Uterus (tissue), 2 donors: ENCODE data around the gene GRID2.

Experiments used
- POLR2A ChIP-seq, 2 donors: fragments of 450-650 bp; IDR thresholded peaks; one replicate each; pipeline ENCODE4 v1.6.1; 2016; ENCODE audit warnings: antibody characterized with exemption in 2 of 2, mild to moderate bottlenecking in 1 of 2, moderate library complexity in 1 of 2
- TF ChIP-seq, protein P1 (sequence below), 4 experiments: fragments of 200-600 bp in 2 of 4; fragments of 450-650 bp in 2 of 4; sonication (generic) in 2 of 4; IDR thresholded peaks; one replicate each; pipeline ENCODE4 v1.5.1; 2016 to 2019; ENCODE audit warnings: antibody characterized with exemption in 4 of 4, mild to moderate bottlenecking in 2 of 4, moderate library complexity in 1 of 4

DNA sequence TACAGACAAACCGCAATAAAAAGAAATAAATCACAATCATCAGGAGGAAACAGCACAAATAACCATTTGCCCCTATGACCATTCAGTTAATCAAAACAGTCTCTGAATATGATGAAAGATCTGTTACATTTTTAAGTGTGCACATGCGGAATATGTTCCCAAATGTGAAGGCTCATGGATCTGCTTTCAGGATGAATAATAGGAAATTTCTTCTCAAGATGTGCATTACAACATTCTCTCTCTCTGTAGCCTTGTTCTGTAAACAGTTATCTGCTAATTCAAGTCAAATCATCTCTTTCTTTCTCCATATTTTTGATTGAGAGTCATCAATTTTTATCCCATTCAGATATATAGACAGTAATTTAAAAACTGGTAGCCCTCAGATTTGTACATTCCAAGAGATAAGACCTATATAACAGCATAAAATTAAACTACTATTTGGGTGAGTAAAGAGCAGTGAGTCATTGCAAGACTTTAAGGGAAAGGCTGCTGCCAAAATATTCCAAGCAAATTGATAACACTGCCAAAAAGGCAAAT is 1090.8 kb downstream of the GRID2 start:
- TF ChIP-seq, protein P1, sequence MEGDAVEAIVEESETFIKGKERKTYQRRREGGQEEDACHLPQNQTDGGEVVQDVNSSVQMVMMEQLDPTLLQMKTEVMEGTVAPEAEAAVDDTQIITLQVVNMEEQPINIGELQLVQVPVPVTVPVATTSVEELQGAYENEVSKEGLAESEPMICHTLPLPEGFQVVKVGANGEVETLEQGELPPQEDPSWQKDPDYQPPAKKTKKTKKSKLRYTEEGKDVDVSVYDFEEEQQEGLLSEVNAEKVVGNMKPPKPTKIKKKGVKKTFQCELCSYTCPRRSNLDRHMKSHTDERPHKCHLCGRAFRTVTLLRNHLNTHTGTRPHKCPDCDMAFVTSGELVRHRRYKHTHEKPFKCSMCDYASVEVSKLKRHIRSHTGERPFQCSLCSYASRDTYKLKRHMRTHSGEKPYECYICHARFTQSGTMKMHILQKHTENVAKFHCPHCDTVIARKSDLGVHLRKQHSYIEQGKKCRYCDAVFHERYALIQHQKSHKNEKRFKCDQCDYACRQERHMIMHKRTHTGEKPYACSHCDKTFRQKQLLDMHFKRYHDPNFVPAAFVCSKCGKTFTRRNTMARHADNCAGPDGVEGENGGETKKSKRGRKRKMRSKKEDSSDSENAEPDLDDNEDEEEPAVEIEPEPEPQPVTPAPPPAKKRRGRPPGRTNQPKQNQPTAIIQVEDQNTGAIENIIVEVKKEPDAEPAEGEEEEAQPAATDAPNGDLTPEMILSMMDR (IDR thresholded peaks at IDR 0.05) = no peak
- TF ChIP-seq POLR2A (IDR thresholded peaks at IDR 0.05) = no peak
